Nucleus accumbens (tissue), 56 donors: ENCODE results near the gene CHURC1.
"Not testable (repeated sequence)": the region's sequence is repeated elsewhere in the genome, so short reads cannot be mapped to it uniquely, and the experiment has no call there.

Experiments
- DNase-seq, 56 donors: peaks; one replicate each; lab custom pipeline; 2025; lab: John Stamatoyannopoulos, UW

The CHURC1 gene

GRCh38 chr14:64906022-64906421 lies 8.2 kb upstream of the CHURC1 start:
- no peak for DNase-seq

GRCh38 chr14:64910847-64911495 lies 3.3 kb upstream of the CHURC1 start:
- DNase-seq: no peak

GRCh38 chr14:64912261-64912660 lies 2.0 kb upstream of the CHURC1 start:
- no peak for DNase-seq

- DNase-seq: not testable (repeated sequence)
Measured at GRCh38 chr14:64913477-64913876, 778 bp upstream of the CHURC1 start.

- no peak for DNase-seq
Measured at GRCh38 chr14:64915029-64915424, 772 bp downstream of the CHURC1 start.

- no peak for DNase-seq
Measured at GRCh38 chr14:64915797-64916196, 1.5 kb downstream of the CHURC1 start.

GRCh38 chr14:64918216-64918615 lies 4.0 kb downstream of the CHURC1 start:
- no peak for DNase-seq

- DNase-seq: no peak
Measured at GRCh38 chr14:64919215-64919614, 5.0 kb downstream of the CHURC1 start.

- DNase-seq: no peak
Measured at GRCh38 chr14:64919618-64920017, 5.4 kb downstream of the CHURC1 start.

GRCh38 chr14:64920465-64920864 lies 6.2 kb downstream of the CHURC1 start:
- DNase-seq: no peak

- DNase-seq: no peak
Measured at GRCh38 chr14:64923015-64923414, 8.8 kb downstream of the CHURC1 start.

GRCh38 chr14:64926398-64926995 lies 12.2 kb downstream of the CHURC1 start:
- DNase-seq: no peak

GRCh38 chr14:64927031-64927430 lies 12.8 kb downstream of the CHURC1 start:
- no peak for DNase-seq

- DNase-seq: no peak
Measured at GRCh38 chr14:64928239-64929013, 14.2 kb downstream of the CHURC1 start.

- DNase-seq: no peak
Measured at GRCh38 chr14:64929014-64929359, 14.7 kb downstream of the CHURC1 start.

GRCh38 chr14:64930085-64930843 lies 16.0 kb downstream of the CHURC1 start:
- DNase-seq: no peak

- DNase-seq: no peak
Measured at GRCh38 chr14:64931123-64931522, 16.9 kb downstream of the CHURC1 start.

- no peak for DNase-seq
Measured at GRCh38 chr14:64932231-64932630, 18.0 kb downstream of the CHURC1 start.

GRCh38 chr14:64934338-64934929 lies 20.2 kb downstream of the CHURC1 start:
- DNase-seq: no peak

GRCh38 chr14:64935508-64935907 lies 21.3 kb downstream of the CHURC1 start:
- no peak for DNase-seq
